ENCODE data around the gene CENPF.

CENPF gene

DNA sequence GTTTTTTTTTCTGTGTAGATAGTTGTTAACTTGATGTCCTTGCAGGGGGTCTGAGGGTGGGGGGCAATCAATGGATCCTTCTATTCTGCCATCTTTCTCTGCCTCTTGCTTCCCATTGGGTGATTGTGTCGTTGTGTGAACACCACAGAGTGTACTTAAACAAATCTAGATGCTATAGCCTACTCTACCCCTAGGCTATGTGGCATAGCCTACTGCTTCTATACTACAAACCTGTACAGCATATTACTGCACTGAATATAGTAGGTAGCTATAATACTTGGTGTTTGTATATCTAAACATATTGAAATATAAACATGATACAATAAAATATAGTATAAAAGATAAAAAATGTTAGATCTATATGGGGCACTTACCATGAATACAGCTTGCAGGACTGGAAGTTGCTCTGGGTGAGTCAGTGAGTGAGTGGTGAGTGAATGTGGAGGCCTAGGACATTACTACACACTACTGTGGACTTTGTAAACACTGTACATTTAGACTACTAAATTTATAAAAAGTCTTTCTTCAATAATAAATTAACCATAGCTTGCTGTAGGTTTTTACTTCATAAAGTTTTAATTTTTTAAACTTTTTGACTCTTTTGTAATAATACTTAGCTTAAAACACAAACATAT, 105.4 kb downstream of the CENPF start:
- no peak overlapping the region for H3K4me3 ChIP-seq (ENCODE audit: low read length)
- no peak overlapping the region for H3K9ac ChIP-seq (ENCODE audit: low read length)
- H3K36me3 ChIP-seq (ENCODE audit: control insufficient read depth, insufficient read depth, low read length), result no peaks in the 10 kb centered on the region
- no peaks in the 10 kb centered on the region for H3K9me3 ChIP-seq (ENCODE audit: control insufficient read depth, low read length)
- H3K4me1 ChIP-seq (ENCODE audit: control insufficient read depth, insufficient read depth, low read length), result no peaks in the 10 kb centered on the region
- no peaks in the 10 kb centered on the region for H3K27me3 ChIP-seq (ENCODE audit: control insufficient read depth, insufficient read depth, low read length)

DNA sequence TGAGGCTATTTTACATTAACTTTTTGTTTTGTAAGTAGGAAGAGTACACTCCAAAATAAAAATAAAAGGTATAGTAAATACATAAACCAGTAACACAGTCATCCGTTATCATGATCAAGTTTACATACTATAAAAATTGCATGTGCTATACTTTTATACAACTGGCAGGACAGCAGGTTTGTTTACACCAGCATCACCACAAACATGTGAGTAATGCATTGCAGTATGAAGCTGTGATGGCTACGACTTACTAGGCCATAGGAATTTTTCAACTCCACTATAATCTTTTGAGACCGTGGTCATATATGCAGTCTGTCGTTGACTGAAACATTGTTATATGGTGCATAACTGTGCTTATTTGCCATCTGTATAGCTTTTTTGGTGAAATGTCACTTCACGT, 106.2 kb downstream of the CENPF start:
- Histone ChIP-seq H3K27me3 (ENCODE audit: control insufficient read depth, insufficient read depth, low read length) (no peaks in the 10 kb centered on the region), H3K36me3 (ENCODE audit: control insufficient read depth, insufficient read depth, low read length) (no peaks in the 10 kb centered on the region), H3K4me1 (ENCODE audit: control insufficient read depth, insufficient read depth, low read length) (no peaks in the 10 kb centered on the region), H3K9me3 (ENCODE audit: control insufficient read depth, low read length) (no peaks in the 10 kb centered on the region), H3K4me3 (ENCODE audit: low read length) (no peak overlapping the region), H3K9ac (ENCODE audit: low read length) (no peak overlapping the region)

DNA sequence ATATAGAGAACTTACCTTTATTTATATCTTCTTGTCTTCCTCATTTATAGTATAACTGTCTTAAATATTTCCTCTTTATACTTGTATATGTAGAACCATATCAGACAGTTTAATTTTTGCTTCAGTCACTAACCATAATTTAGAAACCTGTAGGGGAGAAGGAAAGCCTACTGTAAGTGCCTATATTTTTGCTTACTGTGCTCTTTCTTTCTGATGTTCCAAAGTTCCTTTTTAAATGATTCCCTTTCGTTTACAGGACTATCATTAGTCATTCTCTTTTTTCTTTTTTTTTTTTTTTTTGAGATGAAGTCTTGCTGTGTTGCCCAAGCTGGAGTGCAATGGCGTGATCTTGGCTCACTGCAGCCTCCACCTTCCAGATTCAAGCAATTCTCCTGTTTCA, 109.7 kb downstream of the CENPF start:
- Histone ChIP-seq H3K9me3 (ENCODE audit: control insufficient read depth, low read length) (no peaks in the 10 kb centered on the region), H3K4me3 (ENCODE audit: low read length) (no peak overlapping the region), H3K4me1 (ENCODE audit: control insufficient read depth, insufficient read depth, low read length) (no peaks in the 10 kb centered on the region)

More for the DNA sequence above, 109.7 kb downstream of the CENPF start:
- no peak overlapping the region for H3K9ac ChIP-seq (ENCODE audit: low read length)
- no peaks in the 10 kb centered on the region for H3K27me3 ChIP-seq (ENCODE audit: control insufficient read depth, insufficient read depth, low read length)
- H3K36me3 ChIP-seq (ENCODE audit: control insufficient read depth, insufficient read depth, low read length), result no peaks in the 10 kb centered on the region

Data from mucosa of stomach (tissue), 1 donor.